ENCODE data around the gene GALNTL6. TPM values are rescaled to one million over a fixed set of nuclear protein-coding genes. Genes with fewer than 3 reads are reported as not detected.

GALNTL6 gene
- total RNA-seq, 2 donors from 2014 or later: 0.71 TPM; not detected in 1

- Mint-ChIP-seq H3K4me1 (no peaks in the 10 kb centered on the region), H3K4me3 (no peak overlapping the region), H3K36me3 (ENCODE audit: low read depth) (no peaks in the 10 kb centered on the region), H3K9me3 (no peaks in the 10 kb centered on the region), H3K27ac (no peak overlapping the region), H3K27me3 (ENCODE audit: insufficient read depth) (no peaks in the 10 kb centered on the region)
- H3K4me1 ChIP-seq (ENCODE audit: control insufficient read depth, insufficient read depth, low read length): no peaks in the 10 kb centered on the region
- H3K9ac ChIP-seq (ENCODE audit: extremely low read depth, low read length, poor library complexity, severe bottlenecking): no peak overlapping the region
- no peaks in the 10 kb centered on the region for H3K9me3 ChIP-seq (ENCODE audit: control insufficient read depth, low read length)
- H3K27ac ChIP-seq (ENCODE audit: low read depth, low read length): no peak overlapping the region
- TF ChIP-seq CTCF (conservative IDR thresholded peaks at IDR 0.05): no peak
- no peaks in the 10 kb centered on the region for H3K36me3 ChIP-seq (ENCODE audit: control insufficient read depth, insufficient read depth, low read length)
- H3K4me3 ChIP-seq (ENCODE audit: low read length): no peak overlapping the region
- WGBS, 2 experiments (ENCODE audit: insufficient coverage in 1 of 2, insufficient read length in 1 of 2): 93 to 100% methylated on average over 2 of the region's 2 CpGs
- no peak for DNase-seq
- H3K27me3 ChIP-seq (ENCODE audit: control insufficient read depth, insufficient read depth, low read length, poor library complexity, severe bottlenecking): no peaks in the 10 kb centered on the region
Observed at GRCh38 chr4:172555725-172556124, 742.5 kb downstream of the GALNTL6 start.

GRCh38 chr4:172573899-172574298 is 760.7 kb downstream of the GALNTL6 start:
- TF ChIP-seq CTCF (conservative IDR thresholded peaks at IDR 0.05): no peak
- 90 to 100% methylated on average over 2 of the region's 2 CpGs for WGBS, 2 experiments (ENCODE audit: insufficient coverage in 1 of 2, insufficient read length in 1 of 2)
- Histone ChIP-seq H3K4me1 (ENCODE audit: control insufficient read depth, insufficient read depth, low read length) (no peaks in the 10 kb centered on the region), H3K9me3 (ENCODE audit: control insufficient read depth, low read length) (no peaks in the 10 kb centered on the region), H3K9ac (ENCODE audit: extremely low read depth, low read length, poor library complexity, severe bottlenecking) (no peak overlapping the region), H3K4me3 (ENCODE audit: low read length) (no peak overlapping the region), H3K27me3 (ENCODE audit: control insufficient read depth, insufficient read depth, low read length, poor library complexity, severe bottlenecking) (no peaks in the 10 kb centered on the region), H3K36me3 (ENCODE audit: control insufficient read depth, insufficient read depth, low read length) (no peaks in the 10 kb centered on the region), H3K27ac (ENCODE audit: low read depth, low read length) (no peak overlapping the region)
- H3K36me3 Mint-ChIP-seq (ENCODE audit: low read depth): no peaks in the 10 kb centered on the region
- peaks cover 7% of the 10 kb centered on the region for H3K4me1 Mint-ChIP-seq
- no peak overlapping the region for H3K4me3 Mint-ChIP-seq
- no peaks in the 10 kb centered on the region for H3K9me3 Mint-ChIP-seq
- DNase-seq: no peak
- no peaks in the 10 kb centered on the region for H3K27me3 Mint-ChIP-seq (ENCODE audit: insufficient read depth)
- H3K27ac Mint-ChIP-seq: peak overlapping the region; percentile 19

- no peaks in the 10 kb centered on the region for H3K27me3 Mint-ChIP-seq (ENCODE audit: insufficient read depth)
- 80% methylated on average over 3 of the region's 3 CpGs; no CpG with 5 or more reads in 1 of the 2 experiments for WGBS, 2 experiments (ENCODE audit: insufficient coverage in 1 of 2, insufficient read length in 1 of 2)
- H3K9me3 Mint-ChIP-seq: no peaks in the 10 kb centered on the region
- DNase-seq: no peak
- H3K4me3 ChIP-seq (ENCODE audit: low read length): no peak overlapping the region
- no peak overlapping the region for H3K9ac ChIP-seq (ENCODE audit: extremely low read depth, low read length, poor library complexity, severe bottlenecking)
- no peaks in the 10 kb centered on the region for H3K27me3 ChIP-seq (ENCODE audit: control insufficient read depth, insufficient read depth, low read length, poor library complexity, severe bottlenecking)
- H3K4me1 Mint-ChIP-seq: peaks cover 8% of the 10 kb centered on the region
- H3K9me3 ChIP-seq (ENCODE audit: control insufficient read depth, low read length): no peaks in the 10 kb centered on the region
- no peaks in the 10 kb centered on the region for H3K36me3 ChIP-seq (ENCODE audit: control insufficient read depth, insufficient read depth, low read length)
- H3K27ac ChIP-seq (ENCODE audit: low read depth, low read length): no peak overlapping the region
- TF ChIP-seq CTCF (conservative IDR thresholded peaks at IDR 0.05): no peak
- H3K27ac Mint-ChIP-seq: peak overlapping the region; percentile 42
- H3K36me3 Mint-ChIP-seq (ENCODE audit: low read depth): no peaks in the 10 kb centered on the region
- no peak overlapping the region for H3K4me3 Mint-ChIP-seq
- no peaks in the 10 kb centered on the region for H3K4me1 ChIP-seq (ENCODE audit: control insufficient read depth, insufficient read depth, low read length)
Observed at GRCh38 chr4:172578712-172579111, 765.5 kb downstream of the GALNTL6 start.

Data from endodermal cell (in vitro differentiated cells).